Daoy (cell line): Measurements from ENCODE around the gene LRRC42. TPM values are rescaled to one million over a fixed set of nuclear protein-coding genes. Genes with fewer than 3 reads are reported as not detected.
A peak's percentile ranks its signal among the peaks of the same experiment; 100 is the strongest.

Experiments
- DNase-seq: peaks from one replicate; pipeline ENCODE4 v3.0.0-alpha.2; 2015; ENCODE audit warnings: low read depth
- total RNA-seq: library from RNA; depleted of rRNA; stranded (reverse); fragments of >200 nt; shearing (Covaris generic); gene quantifications from 2 replicates; pipeline ENCODE4 v1.2.3, GENCODE V29; 2014

LRRC42 gene
- total RNA-seq, 1 experiment from 2014 or later, result 39.8 TPM

DNA sequence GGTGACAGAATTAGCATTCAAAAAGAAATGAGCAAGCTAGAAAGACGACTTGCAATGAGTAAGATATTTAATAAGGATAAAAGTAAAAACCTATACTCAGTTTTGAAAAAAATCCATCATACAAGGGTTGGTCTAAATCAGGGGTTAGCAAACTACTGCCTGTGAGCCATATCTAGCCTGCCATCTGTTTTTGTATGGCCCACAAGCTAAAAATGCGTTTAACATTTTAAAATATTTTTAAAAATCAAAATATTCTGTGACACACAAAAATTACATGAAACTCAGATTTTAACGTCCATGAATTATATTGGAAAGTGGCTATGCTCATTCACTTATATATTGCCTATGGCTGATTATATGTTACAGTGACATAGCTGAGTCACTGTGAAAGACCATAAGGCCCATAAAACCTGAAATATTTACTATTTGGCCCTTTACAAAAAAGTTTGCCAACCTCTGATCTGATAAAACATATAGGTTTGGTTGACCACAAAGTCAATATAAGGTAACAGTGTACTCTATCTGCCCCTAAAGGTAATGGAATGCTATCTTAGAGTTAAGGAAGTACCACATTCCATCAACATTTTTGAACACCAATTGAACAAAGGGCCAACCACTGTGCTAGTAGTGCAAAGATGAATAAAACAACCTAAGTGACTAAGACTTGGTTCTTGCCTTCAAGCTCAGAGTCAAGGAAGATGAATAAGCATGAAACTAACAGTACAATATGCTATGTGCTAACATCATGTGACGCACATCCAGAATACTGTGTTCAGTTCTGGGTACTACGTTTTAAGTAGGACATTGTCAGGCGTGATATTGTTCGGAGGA lies 3.8 kb upstream of the LRRC42 start:
- no peak for DNase-seq

DNA sequence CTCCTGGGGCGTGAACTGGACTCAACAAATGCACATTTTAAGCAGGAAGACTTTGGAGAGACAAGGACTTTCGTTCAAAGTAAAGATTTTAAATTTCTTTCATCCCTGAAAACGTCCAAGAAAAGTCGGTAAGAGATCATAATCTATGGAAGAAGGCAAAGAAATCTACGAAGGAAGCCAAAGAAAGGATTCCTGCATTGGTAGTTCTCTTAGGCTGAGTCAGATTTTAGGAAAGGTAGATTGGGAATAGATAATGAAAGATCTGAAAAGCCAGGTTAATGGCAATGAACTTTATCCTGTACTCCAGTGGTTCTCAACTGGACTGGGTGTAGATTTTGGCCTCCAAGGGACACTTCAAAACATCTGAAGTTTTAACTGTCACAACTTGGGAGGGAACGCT lies 3.1 kb upstream of the LRRC42 start:
- DNase-seq, result no peak

DNA sequence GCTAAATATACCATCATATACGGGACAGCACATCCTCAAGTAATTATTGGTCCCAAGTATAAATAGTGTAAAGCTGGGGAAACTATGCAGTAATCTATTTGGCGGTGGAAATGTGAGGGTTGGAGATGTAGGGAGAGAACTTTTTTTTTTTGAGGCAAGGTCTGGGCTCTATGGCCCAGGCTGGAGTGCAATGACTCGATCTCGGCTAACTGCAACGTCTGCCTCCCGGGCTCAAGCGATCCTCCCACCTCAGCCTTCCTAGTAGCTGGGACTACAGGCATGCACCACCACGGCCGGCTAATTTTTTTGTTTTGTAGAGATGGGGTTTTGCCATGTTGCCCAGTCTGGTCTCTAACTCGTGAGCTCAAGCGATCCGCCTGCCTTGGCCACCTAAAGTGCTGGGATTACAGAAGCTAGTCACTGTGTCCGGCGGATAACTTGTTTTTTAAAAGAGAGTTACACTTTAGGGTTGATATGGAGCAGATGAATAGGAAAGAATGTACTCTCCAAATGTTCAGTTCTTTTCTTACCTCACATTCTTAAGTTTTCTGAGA lies 2.6 kb upstream of the LRRC42 start:
- DNase-seq, result no peak

DNA sequence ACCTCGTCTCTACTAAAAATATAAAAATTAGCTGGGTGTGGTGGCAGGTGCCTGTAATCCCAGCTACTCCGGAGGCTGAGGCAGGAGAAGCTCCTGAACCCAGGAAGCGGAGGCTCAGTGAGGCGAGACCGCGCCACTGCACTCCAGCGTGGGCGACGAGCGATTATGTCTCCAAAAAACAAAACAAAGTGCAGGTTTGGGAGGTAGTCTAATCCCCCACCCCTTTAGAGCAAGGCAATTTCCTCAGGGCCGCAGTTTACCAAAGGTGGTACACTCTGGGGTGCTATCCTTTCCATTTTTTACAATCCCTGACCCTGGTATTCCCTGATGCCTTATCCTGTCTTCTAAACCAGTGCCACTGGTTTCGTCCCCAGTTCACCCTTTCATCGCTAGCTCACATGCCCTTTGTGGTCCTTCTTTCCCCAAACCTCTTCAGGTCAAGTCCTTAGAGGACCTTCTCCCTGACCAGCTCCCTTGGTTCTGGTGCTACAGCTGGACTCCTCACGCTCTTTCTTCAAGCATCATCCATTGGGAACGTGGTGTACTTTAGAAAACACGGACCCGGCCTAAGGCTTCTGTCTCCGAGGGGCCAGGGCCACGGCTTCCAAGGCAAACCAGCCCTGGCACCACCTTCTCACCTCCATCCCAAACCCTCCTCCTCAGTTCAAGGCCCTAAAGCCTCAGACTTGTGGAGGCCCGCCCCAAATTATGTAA lies 1.5 kb upstream of the LRRC42 start:
- peak; percentile 19 for DNase-seq

DNA sequence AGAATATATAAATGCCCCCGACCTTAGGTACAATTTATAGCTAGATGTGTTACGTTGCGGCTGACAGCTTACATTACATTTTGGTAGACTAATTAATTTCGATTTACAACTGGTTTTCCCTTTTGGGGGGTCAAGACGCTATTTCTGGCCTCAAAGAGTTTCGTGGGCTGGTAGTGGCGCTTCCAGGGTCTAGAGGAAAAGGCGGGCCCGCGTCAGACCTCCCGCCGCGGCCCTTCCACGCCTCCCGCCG lies 1.0 kb upstream of the LRRC42 start:
- DNase-seq, result no peak

GRCh38 chr1:53945433-53946251 lies 508 bp upstream of the LRRC42 start, which contains the start of gene IFT25:
IFT25 (minus strand) TSS chr1:53945699; CDS start chr1:53940082, 5,617 bp downstream.
- DNase-seq, result peak; percentile 97

DNA sequence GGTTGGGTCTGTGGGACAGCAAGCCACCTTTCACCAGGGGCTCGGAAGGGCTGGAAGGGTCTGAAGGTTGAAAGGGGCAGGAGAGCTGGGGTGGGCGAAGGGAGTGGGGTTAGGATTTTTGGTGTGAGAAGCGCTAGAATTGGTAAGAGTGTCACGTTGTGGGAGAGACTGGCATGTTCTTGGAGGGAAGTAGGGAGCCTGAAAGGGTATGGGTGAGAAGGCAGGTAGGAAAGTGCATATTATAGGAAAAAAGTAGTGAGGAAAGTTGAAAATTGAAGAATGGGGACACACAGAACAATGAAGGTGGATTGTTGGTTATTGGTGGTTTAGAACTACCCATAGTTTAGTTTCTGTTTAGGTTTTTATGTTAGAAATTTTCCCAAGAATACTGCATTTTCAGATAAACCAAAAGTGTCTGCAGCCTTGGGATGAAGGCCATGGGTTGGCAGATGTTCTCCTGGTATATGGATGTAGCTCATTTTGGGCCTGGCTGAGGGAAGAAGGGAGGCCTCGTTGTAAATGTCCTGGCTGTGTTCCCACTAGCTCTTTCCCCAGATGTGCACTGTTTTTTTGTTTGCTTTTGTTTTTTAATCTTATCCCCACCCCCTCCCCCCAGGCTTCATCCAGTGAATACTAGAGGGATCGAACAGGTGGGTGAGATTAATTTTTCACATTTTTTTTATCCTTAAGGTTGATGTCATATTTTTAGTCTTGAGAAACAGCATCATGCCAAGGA lies 1.2 kb downstream of the LRRC42 start:
- no peak for DNase-seq

GRCh38 chr1:53948291-53948690 lies 2.1 kb downstream of the LRRC42 start:
- no peak for DNase-seq

DNA sequence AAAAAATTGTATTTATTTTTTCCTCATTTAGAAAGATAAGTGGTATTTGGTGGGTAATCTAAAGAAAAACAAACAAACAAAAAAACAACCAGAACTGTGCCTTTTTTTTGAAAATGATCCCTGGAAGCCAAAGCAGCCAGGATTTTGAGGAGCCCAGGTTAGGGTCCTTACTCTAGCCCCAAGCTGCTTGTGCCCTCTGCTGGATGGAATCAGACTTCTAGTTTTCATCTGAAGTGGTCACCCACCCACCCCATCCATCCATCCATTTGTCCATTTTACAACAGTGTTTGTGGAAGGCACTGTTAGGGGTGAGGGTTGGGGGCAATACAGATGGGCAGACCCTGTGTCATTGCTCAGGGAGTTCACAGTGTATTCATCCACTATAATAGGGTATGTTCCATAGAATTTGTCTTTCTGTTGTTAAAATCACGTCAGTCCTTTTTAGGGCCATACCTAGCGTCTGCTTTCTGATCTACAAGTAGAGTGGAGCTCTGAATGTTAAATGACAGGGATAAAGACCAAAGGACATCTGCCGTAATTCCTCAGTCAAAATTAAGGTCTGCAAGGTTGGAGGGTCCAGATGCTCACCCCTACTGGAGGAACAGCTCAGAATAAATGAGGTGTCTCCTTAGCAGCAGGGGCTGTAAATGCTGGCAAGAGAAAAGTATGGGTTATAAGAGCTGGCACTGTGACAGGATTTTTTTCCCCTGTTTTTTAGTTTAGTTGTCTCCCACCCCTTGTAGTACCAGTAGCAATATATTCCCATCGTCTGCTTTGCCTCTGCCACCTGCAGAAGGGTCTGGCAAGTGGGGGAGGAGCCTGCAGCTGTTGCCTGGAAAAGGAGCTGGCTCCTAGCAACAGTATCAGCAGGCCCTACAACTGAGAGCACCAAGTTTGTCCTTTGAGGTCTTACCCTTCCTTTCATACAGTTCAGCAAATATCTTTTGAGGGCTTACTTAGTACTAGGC lies 3.2 kb downstream of the LRRC42 start:
- DNase-seq, result peak; percentile 41

DNA sequence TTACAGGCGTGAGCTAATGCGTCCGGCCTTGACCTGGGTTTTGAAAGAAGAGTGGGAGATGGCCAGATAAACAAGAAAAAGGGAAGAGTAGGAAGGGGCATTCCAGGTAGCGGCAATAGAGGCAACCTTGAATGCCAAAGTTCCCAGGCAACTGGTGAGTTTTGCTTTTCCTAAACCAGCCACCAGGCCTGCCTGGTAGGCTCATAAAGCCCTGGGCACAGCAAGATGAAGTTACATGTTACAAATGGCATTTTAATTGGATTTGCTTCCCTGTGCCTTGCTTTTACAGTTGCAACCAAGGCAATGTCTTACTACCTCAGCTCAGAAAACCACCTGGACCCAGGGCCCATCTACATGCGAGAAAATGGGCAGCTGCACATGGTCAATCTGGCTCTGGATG lies 5.5 kb downstream of the LRRC42 start:
- DNase-seq, result no peak

DNA sequence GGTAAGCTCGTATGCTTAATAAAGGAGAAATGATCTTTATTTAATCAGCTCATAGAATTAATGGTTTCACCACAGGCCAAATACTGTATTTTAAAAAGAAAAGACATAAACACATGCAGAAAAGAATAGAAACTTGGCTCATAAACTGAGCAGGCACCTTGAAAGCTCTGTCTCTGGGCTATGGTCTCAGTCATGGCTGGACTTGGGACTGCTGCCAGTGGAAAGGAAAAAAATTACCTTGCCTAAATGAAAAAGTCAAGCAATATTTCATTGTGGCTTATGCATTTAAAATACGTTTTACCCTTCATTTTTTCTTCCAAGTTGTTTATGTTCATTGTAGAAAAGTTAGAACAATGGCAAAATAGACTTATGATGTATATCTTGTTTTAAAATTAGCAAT lies 8.0 kb downstream of the LRRC42 start:
- no peak for DNase-seq

GRCh38 chr1:53956308-53957168 lies 10.4 kb downstream of the LRRC42 start:
- no peak for DNase-seq

GRCh38 chr1:53957194-53957818 lies 11.2 kb downstream of the LRRC42 start:
- DNase-seq, result peak; percentile 67

DNA sequence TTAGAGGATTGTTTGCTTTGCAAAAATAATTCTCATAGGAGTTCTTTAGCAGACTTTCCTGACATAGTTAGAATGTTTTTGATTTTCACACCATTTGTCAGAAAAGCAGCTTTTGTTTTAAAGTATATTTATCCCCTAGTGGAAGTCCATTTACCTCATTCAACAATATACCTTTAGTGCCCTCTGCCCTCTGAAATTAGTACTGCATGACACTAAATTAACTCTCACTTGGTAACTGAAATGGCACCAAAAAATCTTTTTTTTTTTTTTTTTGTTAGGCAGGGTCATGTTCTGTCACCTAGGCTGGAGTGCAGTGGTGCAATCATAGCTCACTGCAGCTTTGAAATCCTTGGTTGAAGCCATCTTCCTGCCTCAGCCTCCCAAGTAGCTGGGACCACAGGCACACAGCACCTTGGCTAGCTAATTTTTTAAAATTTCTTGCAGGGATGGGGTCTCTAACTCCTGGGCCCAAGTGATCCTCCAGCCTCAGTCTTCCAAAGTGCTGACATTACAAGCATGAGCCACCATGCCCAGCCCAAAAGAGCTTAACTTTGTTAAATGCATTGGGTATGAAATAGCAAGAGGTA lies 13.6 kb downstream of the LRRC42 start:
- DNase-seq, result peak; percentile 8

GRCh38 chr1:53962395-53962794 lies 16.2 kb downstream of the LRRC42 start:
- DNase-seq, result no peak

- no peak for DNase-seq
Observed at GRCh38 chr1:53963460-53963859, 17.3 kb downstream of the LRRC42 start.

DNA sequence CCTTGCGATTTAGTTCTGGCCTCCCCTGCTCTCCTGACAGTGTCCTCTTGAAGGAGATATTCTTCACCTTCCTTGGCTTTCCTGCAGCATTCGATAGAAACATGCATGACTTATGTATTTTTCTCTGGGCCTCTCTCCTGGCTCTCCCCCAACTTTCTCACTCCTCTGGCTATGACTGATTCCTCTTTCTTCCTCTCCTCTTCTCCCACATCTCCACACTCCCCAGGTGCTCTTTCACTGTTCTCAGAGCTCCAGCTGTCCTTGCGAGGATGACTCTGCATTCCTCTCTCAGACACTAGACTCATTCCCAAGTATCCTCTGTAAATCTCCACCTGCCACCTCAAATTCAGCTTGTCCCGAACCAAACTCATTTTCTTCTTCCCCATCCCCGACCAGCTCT lies 18.0 kb downstream of the LRRC42 start:
- no peak for DNase-seq

- no peak for DNase-seq
Observed at GRCh38 chr1:53966794-53967193, 20.6 kb downstream of the LRRC42 start.
